Adrenal gland (tissue), 5 donors: ENCODE results near the gene RIPK3.

Source experiments
- POLR2A ChIP-seq, 2 donors: fragments of 450-650 bp; IDR thresholded peaks; one replicate each; pipeline ENCODE4 v1.6.1; 2017; ENCODE audit warnings: antibody characterized with exemption in 2 of 2, mild to moderate bottlenecking in 2 of 2, moderate library complexity in 1 of 2
- TF ChIP-seq, protein P1 (sequence below), 6 experiments: fragments of 450-650 bp in 4 of 6; fragments of 200-600 bp in 2 of 6; sonication (generic) in 1 of 6; IDR thresholded peaks; 1 replicate in 5 of 6; 2 replicates in 1 of 6; pipeline versions ENCODE4 v1.5.1 to v1.8.0; 2016 to 2021; ENCODE audit warnings: antibody characterized with exemption in 6 of 6, mild to moderate bottlenecking in 2 of 6, moderate library complexity in 1 of 6
- donor health status: DM: no; HTN: no; CAD: no.

DNA sequence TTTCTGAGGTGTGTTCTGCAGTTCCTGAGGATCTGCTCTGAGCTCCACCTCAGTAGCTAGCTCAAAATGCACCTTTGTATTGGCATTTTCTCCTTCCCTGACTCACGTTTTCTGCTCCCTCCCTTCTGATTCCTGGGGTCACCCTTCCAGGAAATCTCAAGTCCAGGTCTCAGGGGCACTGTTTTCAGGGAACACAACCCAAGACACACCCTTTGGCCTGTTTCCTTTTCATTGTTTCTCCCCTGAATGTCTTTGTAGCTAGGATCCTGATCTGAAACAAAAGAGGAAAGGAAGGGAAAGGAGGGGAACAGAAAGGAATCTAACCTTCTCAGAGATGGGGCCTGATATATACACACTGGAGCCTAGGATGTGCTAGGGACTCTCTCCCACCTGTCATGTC lies 7.3 kb upstream of the RIPK3 start:
- TF ChIP-seq, protein P1, sequence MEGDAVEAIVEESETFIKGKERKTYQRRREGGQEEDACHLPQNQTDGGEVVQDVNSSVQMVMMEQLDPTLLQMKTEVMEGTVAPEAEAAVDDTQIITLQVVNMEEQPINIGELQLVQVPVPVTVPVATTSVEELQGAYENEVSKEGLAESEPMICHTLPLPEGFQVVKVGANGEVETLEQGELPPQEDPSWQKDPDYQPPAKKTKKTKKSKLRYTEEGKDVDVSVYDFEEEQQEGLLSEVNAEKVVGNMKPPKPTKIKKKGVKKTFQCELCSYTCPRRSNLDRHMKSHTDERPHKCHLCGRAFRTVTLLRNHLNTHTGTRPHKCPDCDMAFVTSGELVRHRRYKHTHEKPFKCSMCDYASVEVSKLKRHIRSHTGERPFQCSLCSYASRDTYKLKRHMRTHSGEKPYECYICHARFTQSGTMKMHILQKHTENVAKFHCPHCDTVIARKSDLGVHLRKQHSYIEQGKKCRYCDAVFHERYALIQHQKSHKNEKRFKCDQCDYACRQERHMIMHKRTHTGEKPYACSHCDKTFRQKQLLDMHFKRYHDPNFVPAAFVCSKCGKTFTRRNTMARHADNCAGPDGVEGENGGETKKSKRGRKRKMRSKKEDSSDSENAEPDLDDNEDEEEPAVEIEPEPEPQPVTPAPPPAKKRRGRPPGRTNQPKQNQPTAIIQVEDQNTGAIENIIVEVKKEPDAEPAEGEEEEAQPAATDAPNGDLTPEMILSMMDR (IDR thresholded peaks at IDR 0.05), result no peak
- no peak for TF ChIP-seq POLR2A (IDR thresholded peaks at IDR 0.05)
